ENCODE data around the gene TFF3. TPM values are rescaled to one million over a fixed set of nuclear protein-coding genes. Genes with fewer than 3 reads are reported as not detected.

TFF3 gene
- total and polyA plus RNA-seq, 2 donors from 2014 or later = 10.0 to 22.4 TPM

- peak overlapping the region in 1 of 2 donors; percentile 76 for H3K27ac ChIP-seq (ENCODE audit: low read depth in 2 of 2, low read length in 2 of 2)
- no peaks in the 10 kb centered on the region for H3K9me3 ChIP-seq (ENCODE audit: control insufficient read depth in 2 of 3, insufficient read depth in 1 of 3, low read length in 3 of 3)
- H3K27me3 ChIP-seq (ENCODE audit: control insufficient read depth, insufficient read depth, low read length) = no peaks in the 10 kb centered on the region
- H3K36me3 ChIP-seq (ENCODE audit: control insufficient read depth in 2 of 3, insufficient read depth in 3 of 3, low read length in 3 of 3) = no peaks in the 10 kb centered on the region
- TF ChIP-seq CTCF (IDR thresholded peaks at IDR 0.05; ENCODE audit: borderline replicate concordance, extremely low read depth, insufficient read depth) = no peak
- no peak overlapping the region for H3K4me3 ChIP-seq (ENCODE audit: low read length in 3 of 3)
- intact Hi-C loops (cut with DNase I) = no loop called here
- DNase-seq = peak in 2 of 5 donors; percentile 38 to 72
- FAIRE-seq = no peak
- H3K4me1 ChIP-seq (ENCODE audit: control insufficient read depth in 2 of 3, insufficient read depth in 2 of 3, low read depth in 1 of 3, low read length in 3 of 3) = no peaks in the 10 kb centered on the region
- H3K9ac ChIP-seq (ENCODE audit: low read length in 3 of 3) = no peak overlapping the region
Observed at GRCh38 chr21:42301371-42302075, 13.7 kb downstream of the TFF3 start.

DNA sequence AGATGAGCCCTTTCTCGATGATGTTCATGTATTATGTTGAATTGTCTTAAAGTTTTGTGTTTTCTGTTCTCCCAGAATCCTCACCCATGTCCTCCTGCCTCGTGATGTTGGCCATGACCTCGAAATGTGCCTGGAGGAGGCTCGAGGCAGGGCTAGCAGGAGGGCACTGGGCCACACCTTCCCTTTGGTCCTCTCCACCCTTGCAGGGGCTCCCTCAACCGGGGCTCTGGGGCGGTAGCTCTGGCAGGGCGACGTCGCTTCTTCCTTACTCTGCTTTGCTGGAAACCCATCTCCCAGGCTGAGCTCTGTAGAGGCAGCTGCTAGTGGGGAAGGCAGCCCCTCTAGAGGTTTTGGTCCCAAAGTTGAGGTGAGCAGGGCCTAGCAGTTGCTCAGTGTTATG is 14.3 kb downstream of the TFF3 start:
- Histone ChIP-seq H3K27me3 (ENCODE audit: control insufficient read depth, insufficient read depth, low read length) (no peaks in the 10 kb centered on the region), H3K9ac (ENCODE audit: low read length in 3 of 3) (no peak overlapping the region), H3K4me3 (ENCODE audit: low read length in 3 of 3) (no peak overlapping the region), H3K4me1 (ENCODE audit: control insufficient read depth in 2 of 3, insufficient read depth in 2 of 3, low read depth in 1 of 3, low read length in 3 of 3) (no peaks in the 10 kb centered on the region), H3K9me3 (ENCODE audit: control insufficient read depth in 2 of 3, insufficient read depth in 1 of 3, low read length in 3 of 3) (no peaks in the 10 kb centered on the region), H3K36me3 (ENCODE audit: control insufficient read depth in 2 of 3, insufficient read depth in 3 of 3, low read length in 3 of 3) (no peaks in the 10 kb centered on the region), H3K27ac (ENCODE audit: low read depth in 2 of 2, low read length in 2 of 2) (no peak overlapping the region)
- peak in 1 of 5 donors; percentile 68 for DNase-seq
- no peak for FAIRE-seq
- TF ChIP-seq CTCF (IDR thresholded peaks at IDR 0.05; ENCODE audit: borderline replicate concordance, extremely low read depth, insufficient read depth) = no peak
- intact Hi-C loops (cut with DNase I) = no loop called here

GRCh38 chr21:42300045-42300583 is 15.1 kb downstream of the TFF3 start:
- Histone ChIP-seq H3K4me3 (ENCODE audit: low read length in 3 of 3) (no peak overlapping the region), H3K27ac (ENCODE audit: low read depth in 2 of 2, low read length in 2 of 2) (no peak overlapping the region), H3K27me3 (ENCODE audit: control insufficient read depth, insufficient read depth, low read length) (no peaks in the 10 kb centered on the region), H3K9ac (ENCODE audit: low read length in 3 of 3) (no peak overlapping the region), H3K9me3 (ENCODE audit: control insufficient read depth in 2 of 3, insufficient read depth in 1 of 3, low read length in 3 of 3) (no peaks in the 10 kb centered on the region), H3K36me3 (ENCODE audit: control insufficient read depth in 2 of 3, insufficient read depth in 3 of 3, low read length in 3 of 3) (no peaks in the 10 kb centered on the region), H3K4me1 (ENCODE audit: control insufficient read depth in 2 of 3, insufficient read depth in 2 of 3, low read depth in 1 of 3, low read length in 3 of 3) (no peaks in the 10 kb centered on the region)
- DNase-seq = peak in 1 of 5 donors; percentile 39
- no peak for TF ChIP-seq CTCF (IDR thresholded peaks at IDR 0.05; ENCODE audit: borderline replicate concordance, extremely low read depth, insufficient read depth)
- intact Hi-C loops (cut with DNase I) = no loop called here
- FAIRE-seq = no peak

All from kidney (tissue), 14 donors.